NCI-H446 (cell line): ENCODE results near the gene RYR3.

ENCODE experiments used
- DNase-seq, 2 experiments: peaks; one replicate each; lab custom pipeline; 2025; lab: John Stamatoyannopoulos, UW

RYR3 gene

DNA sequence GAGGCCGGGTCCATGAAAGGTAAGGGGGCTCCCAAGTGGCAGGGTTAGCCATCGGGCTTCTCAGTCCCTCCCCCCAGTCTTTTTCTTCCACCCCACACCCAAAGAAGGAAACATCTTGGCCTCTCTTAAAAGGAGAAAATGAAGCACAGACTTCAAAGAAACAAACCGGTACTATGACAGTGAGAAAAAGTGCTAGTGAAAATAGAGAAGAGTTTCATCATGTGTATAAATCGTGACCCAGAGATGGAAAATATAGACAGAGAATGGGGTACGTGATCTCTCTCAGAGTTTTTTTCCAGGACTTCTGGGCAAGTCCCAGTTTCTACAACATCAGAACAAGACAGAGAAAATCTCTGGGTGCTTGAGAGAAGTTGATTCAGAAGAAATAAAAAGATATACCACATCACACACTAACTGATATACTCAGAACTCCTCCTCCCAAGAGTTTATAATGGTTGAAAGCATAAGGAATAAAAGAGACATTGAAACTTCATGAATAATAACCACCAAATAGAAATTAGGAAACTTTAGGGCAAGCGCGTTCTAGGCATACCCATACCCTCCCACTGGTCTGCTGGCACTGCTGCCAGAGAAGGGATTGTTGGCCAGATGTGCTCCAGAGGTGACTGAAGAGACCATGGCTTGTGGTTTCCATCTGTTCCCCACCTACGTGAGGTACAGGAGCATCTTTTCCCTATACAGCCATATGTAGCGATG is 338.6 kb downstream of the RYR3 start:
- no peak for DNase-seq

DNA sequence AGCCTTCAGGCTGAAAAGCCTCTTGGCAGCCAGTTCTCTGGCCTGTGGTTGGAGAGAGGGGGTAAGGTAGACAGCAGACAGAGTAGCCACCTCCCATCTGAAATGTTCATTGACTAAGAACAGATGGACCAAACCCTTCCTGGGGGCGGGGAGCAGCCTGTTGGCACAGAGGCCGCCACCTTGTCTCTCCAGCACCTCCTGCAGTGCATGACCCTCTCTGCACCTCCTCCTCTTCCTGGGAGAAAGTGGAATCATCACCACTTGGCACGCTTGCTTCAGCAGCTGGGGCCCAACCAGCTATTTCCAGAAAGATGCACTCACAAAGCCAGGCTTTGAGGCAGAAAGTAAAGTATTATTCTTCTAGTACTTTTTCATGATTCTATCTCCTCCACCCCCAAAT is 344.1 kb downstream of the RYR3 start:
- DNase-seq = peak in 1 of 2 experiments; percentile 12

DNA sequence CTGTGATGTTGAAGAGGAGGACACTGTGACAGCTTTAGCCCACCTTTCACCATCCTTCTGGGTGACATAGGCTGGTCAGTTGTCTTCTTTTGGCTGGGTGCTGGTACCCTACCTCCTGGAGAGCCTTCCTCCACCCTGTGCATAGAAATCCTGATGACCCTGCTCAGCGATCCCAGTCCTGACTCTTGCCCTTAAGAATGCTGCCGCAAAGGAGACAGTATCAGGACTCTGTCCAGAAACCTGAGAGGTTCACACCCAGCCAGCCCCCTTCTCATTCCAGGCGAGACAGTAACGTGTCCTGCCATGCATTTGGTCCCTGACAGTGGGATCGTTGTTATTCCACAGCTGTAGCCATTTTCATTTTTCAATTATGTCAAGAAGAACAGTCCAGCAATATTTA is 344.7 kb downstream of the RYR3 start:
- DNase-seq = no peak

DNA sequence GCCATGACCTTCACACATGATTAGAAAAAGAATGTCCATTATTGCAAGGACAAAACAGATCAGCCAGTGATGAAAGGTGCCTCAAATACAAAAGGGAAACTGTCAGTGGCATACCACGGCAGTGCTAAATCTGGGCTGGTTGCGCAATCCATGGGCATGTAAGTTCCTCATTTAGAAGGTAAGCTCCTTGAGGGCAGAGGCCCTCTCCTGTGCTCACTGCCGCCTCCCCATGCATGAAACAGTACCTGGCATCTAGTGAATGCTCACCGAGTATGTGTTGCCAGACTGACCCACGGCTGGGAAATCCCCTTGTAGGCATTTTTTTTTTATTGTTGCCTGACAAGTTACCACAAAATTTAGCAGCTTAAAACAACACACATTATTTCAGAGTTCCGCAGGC is 345.4 kb downstream of the RYR3 start:
- DNase-seq = no peak

DNA sequence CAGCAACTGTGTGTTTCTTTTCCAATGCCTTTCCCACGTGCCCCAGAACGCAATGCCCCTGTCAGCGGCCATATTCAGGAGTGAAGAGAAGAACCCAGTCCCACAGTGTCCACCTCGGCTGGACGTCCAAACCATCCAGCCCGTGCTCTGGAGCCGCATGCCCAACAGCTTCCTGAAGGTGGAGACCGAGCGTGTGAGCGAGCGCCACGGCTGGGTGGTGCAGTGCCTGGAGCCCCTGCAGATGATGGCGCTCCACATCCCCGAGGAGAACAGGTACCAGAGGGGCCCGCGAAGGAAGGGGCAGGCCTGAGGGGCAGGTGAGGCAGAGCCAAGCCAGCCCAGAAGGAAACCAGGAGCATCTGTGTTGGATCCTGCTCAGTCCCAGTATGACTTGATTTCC is 349.4 kb downstream of the RYR3 start:
- DNase-seq = no peak

DNA sequence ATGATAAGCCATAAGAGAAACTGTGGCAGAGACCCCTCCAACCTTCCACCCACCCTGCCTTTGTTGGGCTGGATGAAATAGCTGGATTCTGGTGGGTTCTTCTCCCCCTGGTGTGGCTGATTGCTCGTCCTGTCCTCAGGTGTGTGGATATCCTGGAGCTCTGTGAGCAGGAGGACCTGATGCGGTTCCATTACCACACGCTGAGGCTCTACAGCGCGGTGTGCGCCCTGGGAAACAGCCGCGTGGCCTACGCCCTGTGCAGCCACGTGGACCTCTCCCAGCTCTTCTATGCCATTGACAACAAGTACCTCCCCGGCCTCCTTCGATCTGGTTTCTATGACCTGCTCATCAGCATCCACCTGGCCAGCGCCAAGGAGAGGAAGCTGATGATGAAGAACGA is 351.2 kb downstream of the RYR3 start:
- no peak for DNase-seq

DNA sequence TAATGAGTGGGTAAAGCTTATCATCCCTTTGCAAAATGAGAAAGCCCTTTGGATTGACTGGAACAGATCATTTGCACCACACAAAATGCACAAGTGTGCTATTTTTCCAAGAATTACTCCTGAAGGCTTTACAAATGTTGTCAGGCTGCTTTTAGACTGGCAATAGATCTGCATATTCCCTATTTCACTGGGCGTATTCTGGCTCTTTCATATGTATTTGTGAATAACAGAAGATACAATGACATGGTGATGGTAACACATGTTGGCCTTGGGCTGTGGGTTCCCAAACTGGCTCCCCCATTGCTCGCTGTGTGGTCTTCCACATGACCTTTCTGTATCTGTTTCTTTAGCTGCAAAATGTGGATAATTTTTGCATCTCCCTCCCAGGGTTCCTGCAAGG is 354.2 kb downstream of the RYR3 start:
- DNase-seq = no peak

DNA sequence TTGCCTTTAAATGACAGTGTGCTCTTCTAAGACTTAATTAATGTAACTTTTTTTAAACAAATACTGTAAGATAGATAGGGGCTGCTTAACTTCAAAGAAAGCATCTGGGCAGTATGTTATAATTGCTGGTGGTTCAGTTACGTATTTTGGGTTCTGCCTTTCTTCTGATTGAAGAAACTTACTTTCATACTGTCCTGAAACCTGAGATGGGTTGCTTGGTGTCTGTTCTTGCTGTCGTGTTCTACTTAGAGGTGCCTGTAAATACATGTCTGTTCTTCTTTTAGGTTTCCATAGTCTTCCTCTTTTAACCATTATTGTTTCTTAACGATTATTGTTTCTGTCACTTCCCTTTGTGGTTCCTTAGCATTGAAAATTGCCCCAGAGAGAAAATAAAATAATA is 359.8 kb downstream of the RYR3 start:
- no peak for DNase-seq

DNA sequence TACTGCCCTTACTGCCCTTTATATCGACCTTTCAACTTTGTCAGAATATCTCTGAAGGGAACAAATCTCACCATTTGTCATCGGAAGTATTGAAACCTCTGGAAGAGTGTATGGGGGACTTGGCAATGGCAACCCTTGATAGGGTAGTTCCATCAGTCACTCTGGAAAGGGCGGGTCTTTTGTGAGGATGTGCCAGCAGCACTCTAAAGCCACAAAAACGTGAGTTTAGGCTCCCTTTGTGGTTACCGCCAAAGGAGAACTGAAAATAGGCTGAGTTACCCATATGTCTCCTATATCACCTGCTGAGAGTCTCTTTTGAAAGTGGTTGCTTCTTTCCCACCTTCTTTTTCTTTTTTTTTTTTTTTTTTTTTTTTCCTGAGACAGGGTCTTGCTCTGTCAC is 360.7 kb downstream of the RYR3 start:
- no peak for DNase-seq

DNA sequence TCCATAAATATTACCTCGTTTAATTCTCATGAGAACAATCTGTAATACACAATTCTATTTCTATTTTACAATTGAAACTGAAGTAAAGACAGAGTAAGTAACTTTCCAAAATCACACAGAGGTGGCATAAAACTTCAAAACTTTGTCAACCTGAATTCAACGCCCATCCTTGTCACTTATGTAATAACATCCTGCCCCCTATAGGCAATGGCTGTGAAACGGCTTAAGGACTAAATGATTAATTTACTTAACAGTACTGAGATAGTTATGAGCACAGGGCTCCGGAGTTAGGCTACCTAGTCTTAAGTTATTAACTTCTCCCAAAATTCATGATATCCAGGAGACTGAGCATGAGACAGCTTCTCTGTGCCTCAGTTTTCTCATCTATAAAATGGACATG is 364.5 kb downstream of the RYR3 start:
- peak in 1 of 2 experiments; percentile 24 for DNase-seq

DNA sequence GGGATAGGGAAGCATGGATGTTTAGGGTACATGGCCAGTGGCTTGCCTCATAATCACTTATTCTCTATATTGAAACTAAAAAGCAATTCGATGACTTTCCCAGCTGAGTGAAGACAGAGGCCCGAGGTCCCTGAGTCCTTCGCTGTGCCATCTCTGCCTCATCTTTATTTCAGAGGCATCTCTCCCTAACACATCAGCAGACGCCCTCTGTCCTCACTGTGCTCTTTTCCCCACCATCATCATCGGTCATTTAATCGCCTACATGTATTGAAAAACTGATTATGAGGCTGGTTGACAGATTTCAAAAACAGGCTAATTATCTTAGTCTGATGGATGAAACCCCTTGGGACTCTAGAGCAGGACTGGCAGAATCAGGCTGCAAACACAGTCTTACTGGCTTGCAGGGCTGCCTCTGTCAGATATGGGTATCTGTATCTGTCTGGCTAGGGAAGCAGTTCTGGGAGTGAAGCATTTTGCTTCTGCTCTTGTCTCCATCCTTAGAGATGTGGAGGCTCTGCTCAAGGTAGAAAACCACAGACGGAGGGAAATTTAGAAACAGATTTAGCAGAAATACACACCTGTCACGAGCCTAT is 366.6 kb downstream of the RYR3 start:
- DNase-seq = no peak

DNA sequence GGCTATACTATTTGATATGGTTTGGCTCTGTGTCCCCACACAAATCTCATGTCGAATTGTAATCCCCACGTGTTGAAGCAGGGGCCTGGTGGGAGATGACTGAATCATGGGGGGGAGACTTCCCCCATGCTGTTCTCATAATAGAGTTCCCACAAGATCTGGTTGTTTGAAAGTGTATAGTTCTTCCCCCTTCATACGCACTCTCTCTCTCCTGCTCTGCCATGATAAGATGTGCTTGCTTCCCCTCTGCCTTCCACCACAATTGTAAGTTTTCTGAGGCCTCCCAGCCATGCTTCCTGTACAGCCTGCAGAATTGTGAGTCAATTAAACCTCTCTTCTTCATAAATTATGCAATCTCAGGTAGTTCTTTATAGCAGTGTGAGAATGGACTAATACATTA is 367.4 kb downstream of the RYR3 start:
- DNase-seq = no peak

DNA sequence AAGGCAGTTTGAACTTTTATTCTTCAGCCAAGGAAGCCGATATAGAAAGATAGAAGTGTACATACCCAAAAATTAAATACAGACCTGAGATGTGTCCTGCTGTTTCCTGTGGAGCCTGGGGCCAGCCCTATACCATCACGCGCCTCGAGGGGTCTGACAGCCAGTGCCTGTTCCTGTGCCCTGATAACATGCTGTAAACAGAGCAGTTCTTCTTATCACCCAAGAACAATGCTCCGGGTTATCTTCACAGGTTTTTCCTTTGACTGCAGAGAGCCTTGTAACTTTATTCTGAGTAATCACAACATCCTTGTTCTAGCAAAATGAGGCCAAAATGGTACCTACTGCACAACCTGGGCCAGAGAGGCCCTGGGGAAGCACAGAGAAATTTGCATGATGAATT is 367.8 kb downstream of the RYR3 start:
- no peak for DNase-seq

DNA sequence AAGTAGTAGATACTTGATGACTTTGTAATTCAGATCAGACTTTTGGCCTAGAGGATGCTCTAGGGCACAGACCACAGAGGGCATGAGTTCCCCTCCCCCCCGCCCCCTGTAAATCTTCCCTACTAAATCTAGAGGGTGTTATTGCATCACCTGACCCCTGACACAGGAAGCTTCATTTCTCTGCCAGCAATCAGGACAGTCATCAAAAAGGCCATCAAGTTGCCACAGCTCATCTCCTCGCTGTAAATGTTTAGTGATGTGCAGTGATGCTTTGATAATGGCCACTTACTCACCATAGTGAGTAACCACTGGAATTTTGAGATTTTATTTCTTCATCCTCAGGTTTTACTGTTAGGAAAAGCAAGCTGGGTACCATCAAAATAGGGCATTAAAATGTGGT is 368.3 kb downstream of the RYR3 start:
- no peak for DNase-seq

DNA sequence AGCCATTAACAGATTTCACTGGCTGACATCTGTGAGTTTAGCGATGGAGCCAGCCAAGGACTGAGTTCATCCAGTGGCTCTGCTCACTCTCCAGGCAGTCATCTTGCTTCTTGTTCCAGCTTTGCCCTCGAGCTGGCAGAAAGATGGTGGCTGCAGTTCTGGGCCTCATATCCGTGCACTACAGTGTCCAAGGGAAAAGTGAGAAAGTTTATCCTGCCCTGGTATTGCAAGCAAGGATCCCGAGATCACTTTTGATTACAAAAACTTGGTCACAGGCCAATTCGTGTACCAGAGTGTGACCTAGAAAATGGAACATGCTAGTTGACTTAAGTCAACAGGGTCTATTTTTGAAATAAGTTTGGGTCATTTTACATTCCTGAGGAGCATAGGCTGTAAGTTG is 369.6 kb downstream of the RYR3 start:
- no peak for DNase-seq

DNA sequence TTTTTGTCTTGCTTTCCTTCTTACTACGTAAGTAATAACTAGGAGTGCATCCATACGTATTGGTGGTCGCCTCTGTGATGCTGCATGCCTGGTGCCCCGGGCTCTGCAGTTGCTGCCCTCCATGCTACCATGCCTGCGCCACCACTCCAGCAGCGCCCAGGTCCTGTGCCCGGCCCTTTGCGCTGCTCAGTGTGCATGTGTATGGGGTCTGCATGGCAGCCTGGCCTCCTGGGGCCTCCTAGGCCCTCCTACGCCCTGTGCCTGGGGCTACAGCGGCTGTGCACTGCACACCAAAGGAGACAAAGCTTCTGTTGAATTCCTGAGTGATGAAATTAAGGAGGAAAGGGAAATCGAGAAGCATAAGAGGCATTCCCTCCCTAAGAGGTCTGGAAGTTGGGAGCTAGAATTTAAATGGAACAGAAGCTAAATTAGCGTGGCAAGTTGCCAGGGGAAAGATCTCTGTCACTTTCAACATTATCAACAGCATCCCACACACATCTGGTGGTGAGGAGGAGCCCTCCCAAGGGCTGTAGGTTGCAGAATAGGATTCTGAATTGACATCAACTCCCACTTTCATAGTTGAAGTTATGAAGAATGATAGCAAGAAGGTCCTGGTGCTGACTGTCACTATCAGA is 382.5 kb downstream of the RYR3 start:
- no peak for DNase-seq

DNA sequence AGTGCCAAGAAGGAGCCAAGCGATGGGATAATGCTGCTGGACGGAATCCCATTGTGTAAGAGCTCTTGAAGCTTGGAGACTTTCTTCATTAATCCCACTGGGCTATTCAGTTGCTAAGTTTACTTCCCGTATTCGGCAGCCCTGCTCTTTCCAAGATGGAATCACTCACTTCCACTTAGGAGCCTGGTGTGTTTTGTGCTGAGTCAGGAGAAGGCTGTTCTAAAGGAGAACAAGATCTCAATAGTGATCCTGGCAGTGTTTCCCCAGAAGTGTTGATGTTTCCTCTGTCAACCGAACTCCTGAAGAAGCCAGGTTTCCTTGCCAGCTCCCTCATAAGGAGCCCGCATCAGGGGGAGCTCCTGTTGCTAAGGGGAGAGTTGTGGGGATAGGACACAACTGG is 387.4 kb downstream of the RYR3 start:
- DNase-seq = no peak

DNA sequence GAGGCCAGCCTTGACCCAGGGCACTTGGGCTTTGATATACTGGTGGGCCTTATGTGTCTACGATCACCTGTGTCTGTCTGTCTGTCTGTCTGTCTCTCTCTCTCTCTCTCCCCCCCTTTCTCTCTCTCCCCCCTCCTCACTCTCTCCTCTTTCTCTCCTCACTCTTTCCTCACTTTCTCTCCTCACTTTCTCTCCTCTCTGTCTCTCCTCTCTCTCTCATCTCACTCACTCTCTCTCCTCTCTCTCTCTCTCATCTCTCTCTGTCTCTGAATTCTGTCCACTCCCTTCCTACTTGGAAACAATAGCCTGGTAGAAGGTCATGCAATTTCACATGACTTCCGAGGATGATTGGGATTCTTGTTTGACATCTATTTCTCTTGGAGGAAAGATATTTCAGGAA is 388.4 kb downstream of the RYR3 start:
- no peak for DNase-seq

DNA sequence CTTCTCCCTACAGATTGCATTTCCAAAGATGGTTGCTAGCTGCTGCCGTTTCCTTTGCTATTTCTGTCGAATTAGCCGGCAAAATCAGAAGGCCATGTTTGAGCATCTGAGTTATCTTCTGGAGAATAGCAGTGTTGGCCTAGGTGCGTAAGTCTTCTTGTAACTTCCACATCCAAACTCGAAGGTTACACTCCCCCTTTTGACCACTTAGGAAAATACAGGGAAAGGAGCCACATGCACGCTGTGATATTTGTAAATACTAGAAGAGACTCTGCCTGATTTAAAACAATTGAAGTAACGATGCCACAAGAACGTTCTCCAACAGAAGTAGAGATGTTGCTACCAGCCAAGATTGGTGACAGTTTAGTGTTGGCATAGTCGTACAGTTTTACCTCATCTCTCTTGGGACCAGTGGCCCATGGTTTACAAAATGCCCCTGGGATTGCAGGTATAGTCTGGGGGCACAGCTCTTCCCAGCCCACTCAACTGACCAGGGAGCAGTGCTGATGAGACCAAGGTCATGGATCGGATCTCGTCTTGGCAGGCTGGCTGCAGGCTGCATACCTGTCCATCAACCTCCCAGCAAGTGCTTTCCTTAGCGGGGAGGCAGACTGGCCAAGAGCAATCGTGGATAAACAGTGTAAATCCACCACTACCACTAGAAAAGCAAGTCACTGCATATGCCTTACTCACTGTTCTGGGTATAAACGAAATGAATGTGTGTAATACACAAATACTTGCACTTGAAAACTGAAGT is 389.1 kb downstream of the RYR3 start:
- no peak for DNase-seq

DNA sequence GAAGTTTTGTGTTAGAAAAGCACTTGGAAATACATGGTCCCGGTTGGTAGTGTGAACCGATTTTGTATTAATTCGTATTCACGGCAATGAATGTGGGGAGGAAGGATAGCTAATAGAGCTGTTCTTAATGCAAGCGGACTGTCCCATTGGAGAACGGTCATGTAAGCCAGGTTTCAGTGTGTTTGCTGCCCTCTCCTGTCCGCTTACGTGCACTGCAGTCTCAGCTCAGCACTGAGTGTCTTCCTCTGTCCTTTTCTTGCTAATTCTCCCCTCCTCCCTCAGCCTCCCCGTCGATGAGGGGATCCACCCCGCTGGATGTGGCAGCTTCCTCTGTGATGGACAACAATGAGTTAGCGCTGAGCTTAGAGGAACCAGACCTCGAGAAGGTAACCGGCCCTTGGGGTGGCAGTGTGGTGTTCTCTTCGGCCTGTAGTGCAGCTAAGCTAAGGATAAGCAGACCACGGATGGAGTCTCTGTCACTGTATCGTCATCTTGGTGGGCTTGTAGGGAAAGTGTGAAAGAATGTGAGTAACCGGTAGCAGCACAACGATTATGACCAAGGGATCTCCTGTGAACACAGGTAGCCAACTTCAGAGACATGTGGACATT is 390.0 kb downstream of the RYR3 start:
- DNase-seq = peak; percentile 14 to 49

DNA sequence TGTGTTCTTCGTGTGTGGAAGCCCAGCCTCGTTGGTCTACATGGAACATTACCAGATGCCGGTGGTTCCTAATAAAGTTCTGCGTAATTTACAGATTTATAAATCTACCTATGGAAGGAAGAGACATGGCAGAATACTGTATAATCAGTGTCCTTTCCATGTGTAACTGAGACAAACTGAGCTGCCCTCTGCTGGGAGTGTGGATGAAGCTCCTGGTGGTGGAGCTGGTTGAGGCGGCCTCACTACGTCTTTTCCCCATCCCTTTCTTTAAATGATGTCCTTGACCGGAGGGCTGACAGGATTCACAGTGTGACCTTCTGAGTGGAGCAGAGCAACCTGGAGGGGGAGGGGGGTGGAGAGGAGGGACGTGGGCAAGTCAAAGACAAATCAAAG is 390.5 kb downstream of the RYR3 start:
- no peak for DNase-seq

DNA sequence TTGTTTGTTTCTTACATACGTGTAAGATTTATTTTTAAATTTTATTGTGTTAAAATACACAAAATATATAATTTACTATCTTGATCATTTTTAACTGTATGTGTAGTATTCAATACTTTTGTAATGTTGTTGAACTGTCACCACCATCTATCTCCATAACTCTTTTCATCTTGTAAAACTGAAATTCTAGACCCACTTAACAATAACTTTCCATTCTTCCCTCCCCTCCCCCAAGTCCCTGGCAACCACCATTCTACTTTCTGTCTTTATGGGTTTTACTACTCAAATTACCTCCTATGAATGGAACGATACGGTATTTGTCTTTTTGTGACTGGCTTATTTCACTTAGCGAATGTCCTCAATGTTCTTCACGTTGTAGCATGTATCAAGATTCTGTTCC is 395.4 kb downstream of the RYR3 start:
- no peak for DNase-seq

DNA sequence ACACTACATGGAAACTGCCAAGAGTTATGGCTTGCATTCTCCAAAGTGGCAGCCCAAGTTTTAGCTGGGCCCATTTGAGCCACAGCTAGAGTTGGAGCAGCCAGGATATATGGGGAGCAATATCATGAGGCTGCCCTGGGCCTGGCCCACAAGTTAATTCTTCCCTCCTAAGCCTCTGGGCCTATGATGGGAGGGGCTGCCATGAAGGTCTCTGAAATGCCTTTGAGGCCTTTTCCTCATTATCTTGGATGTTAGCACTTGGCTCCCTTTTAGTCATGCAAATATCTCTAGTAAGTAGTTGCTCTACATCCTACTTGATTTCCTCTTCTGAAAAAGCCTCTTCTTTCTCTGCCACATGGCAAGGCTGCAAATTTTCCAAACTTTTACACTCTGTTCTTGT is 400.0 kb downstream of the RYR3 start:
- DNase-seq = no peak
